OCI-M1 (cell line): ENCODE measurements around the gene LYST.
"Not testable (repeated sequence)": the region's sequence is repeated elsewhere in the genome, so short reads cannot be mapped to it uniquely, and the experiment has no call there.

Experiments used
- DNase-seq: peaks from one replicate; lab custom pipeline; 2025; lab: John Stamatoyannopoulos, UW

Gene LYST

GRCh38 chr1:235861857-235862256 lies 4.8 kb downstream of the LYST start:
- DNase-seq = no peak

GRCh38 chr1:235860829-235861228 lies 5.9 kb downstream of the LYST start:
- DNase-seq = no peak

- DNase-seq = no peak
Measured at GRCh38 chr1:235859789-235860188, 6.9 kb downstream of the LYST start.

- DNase-seq = no peak
Measured at GRCh38 chr1:235858766-235859165, 7.9 kb downstream of the LYST start.

GRCh38 chr1:235857756-235858155 lies 8.9 kb downstream of the LYST start:
- no peak for DNase-seq

- no peak for DNase-seq
Measured at GRCh38 chr1:235855811-235856429, 10.8 kb downstream of the LYST start.

- DNase-seq = no peak
Measured at GRCh38 chr1:235854347-235854746, 12.4 kb downstream of the LYST start.

GRCh38 chr1:235853653-235854052 lies 13.1 kb downstream of the LYST start:
- DNase-seq = no peak

GRCh38 chr1:235852887-235853286 lies 13.8 kb downstream of the LYST start:
- DNase-seq = no peak

GRCh38 chr1:235851939-235852338 lies 14.8 kb downstream of the LYST start:
- DNase-seq = no peak

- DNase-seq = not testable (repeated sequence)
Measured at GRCh38 chr1:235848251-235848650, 18.5 kb downstream of the LYST start.

- DNase-seq = peak; percentile 17
Measured at GRCh38 chr1:235845656-235846107, 21.0 kb downstream of the LYST start.

GRCh38 chr1:235844776-235845175 lies 21.9 kb downstream of the LYST start:
- no peak for DNase-seq

GRCh38 chr1:235843461-235843961 lies 23.2 kb downstream of the LYST start:
- DNase-seq = peak; percentile 70

- no peak for DNase-seq
Measured at GRCh38 chr1:235841938-235842545, 24.7 kb downstream of the LYST start.

GRCh38 chr1:235838021-235838420 lies 28.7 kb downstream of the LYST start:
- no peak for DNase-seq

- DNase-seq = peak; percentile 80
Measured at GRCh38 chr1:235835226-235835625, 31.5 kb downstream of the LYST start.

- DNase-seq = no peak
Measured at GRCh38 chr1:235834620-235835019, 32.1 kb downstream of the LYST start.

- DNase-seq = no peak
Measured at GRCh38 chr1:235832011-235832410, 34.7 kb downstream of the LYST start.

- peak; percentile 48 for DNase-seq
Measured at GRCh38 chr1:235831148-235831547, 35.6 kb downstream of the LYST start.

- no peak for DNase-seq
Measured at GRCh38 chr1:235826102-235826854, 40.4 kb downstream of the LYST start.

GRCh38 chr1:235825229-235825628 lies 41.5 kb downstream of the LYST start:
- no peak for DNase-seq

GRCh38 chr1:235823684-235824083 lies 43.0 kb downstream of the LYST start:
- no peak for DNase-seq
